ENCODE results near the gene YDJC.

GRCh38 chr22:21651521-21652009 is 21.7 kb upstream of the YDJC start:
- TF ChIP-seq CTCF (conservative IDR thresholded peaks at IDR 0.05 in 1 of 2, IDR thresholded peaks at IDR 0.05 in 1 of 2; ENCODE audit: low read depth in 1 of 2, low read length in 2 of 2) (no peak), EZH2 (IDR thresholded peaks at IDR 0.05; ENCODE audit: low read length, missing control alignments) (no peak)

Measured in fibroblast of lung (primary cell).